Vagina (tissue), 2 donors: ENCODE measurements around the gene COL23A1. TPM values are rescaled to one million over a fixed set of nuclear protein-coding genes. Genes with fewer than 3 reads are reported as not detected.

ENCODE experiments used
- DNase-seq, 2 donors: peaks; one replicate each; pipeline ENCODE4 v3.0.0-alpha.2; 2017; ENCODE audit errors: extremely low spot score in 2 of 2
- H3K27ac ChIP-seq: fragments of 200-600 bp; sonication (generic); one replicate; pipeline ENCODE4 v1.5.1; 2019
- H3K27me3 ChIP-seq: fragments of 200-600 bp; sonication (generic); one replicate; pipeline ENCODE4 v1.5.1; 2019
- H3K36me3 ChIP-seq, 2 donors: fragments of 200-600 bp; sonication (generic); one replicate each; pipeline ENCODE4 v1.5.1; 2017 to 2019
- H3K4me1 ChIP-seq: fragments of 200-600 bp; sonication (generic); one replicate; pipeline ENCODE4 v1.5.1; 2019
- H3K4me3 ChIP-seq, 2 donors: fragments of 200-600 bp; sonication (generic); 1 replicate in 1 of 2; 2 replicates in 1 of 2; pipeline ENCODE4 v1.5.1; 2016 to 2019
- H3K9me3 ChIP-seq: fragments of 200-600 bp; sonication (generic); one replicate; pipeline ENCODE4 v1.5.1; 2019
- CTCF ChIP-seq, 3 experiments: fragments of 450-650 bp in 2 of 3; fragments of 200-600 bp in 1 of 3; sonication (generic) in 1 of 3; IDR thresholded peaks; one replicate each; pipeline ENCODE4 v1.5.1; 2017 to 2019; ENCODE audit warnings: antibody characterized with exemption in 3 of 3, mild to moderate bottlenecking in 2 of 3, moderate library complexity in 2 of 3
- POLR2A ChIP-seq, 2 donors: fragments of 450-650 bp; IDR thresholded peaks; one replicate each; pipeline ENCODE4 v1.6.1; 2017; ENCODE audit warnings: antibody characterized with exemption in 2 of 2, mild to moderate bottlenecking in 2 of 2, moderate library complexity in 2 of 2
- POLR2AphosphoS5 ChIP-seq, 2 donors: sonication (generic); formaldehyde crosslinking; IDR thresholded peaks; one replicate each; pipeline ENCODE4 v1.9.0; 2017; ENCODE audit warnings: antibody characterized with exemption in 2 of 2, mild to moderate bottlenecking in 2 of 2, low read depth in 1 of 2; ENCODE audit not compliant: insufficient read depth in 1 of 2
- intact Hi-C: fragments of 100-400 bp; cut with DNase I; formaldehyde crosslinking; loops from one replicate; pipeline ENCODE4 v1.15.1; 2023
- total RNA-seq: library from RNA; depleted of rRNA; stranded (reverse); fragments of >200 nt; gene quantifications from one replicate; pipeline ENCODE4 v1.2.3, GENCODE V29; 2016

Gene COL23A1
- total RNA-seq, 1 donor from 2014 or later = 3.7 TPM

- Histone ChIP-seq H3K4me3 (no peak overlapping the region), H3K27ac (no peak overlapping the region), H3K4me1 (no peaks in the 10 kb centered on the region), H3K36me3 (no peaks in the 10 kb centered on the region), H3K9me3 (no peaks in the 10 kb centered on the region), H3K27me3 (no peaks in the 10 kb centered on the region)
- no peak for TF ChIP-seq CTCF (IDR thresholded peaks at IDR 0.05)
- TF ChIP-seq POLR2A (IDR thresholded peaks at IDR 0.05) = no peak
- TF ChIP-seq POLR2AphosphoS5 (IDR thresholded peaks at IDR 0.05; ENCODE audit: insufficient read depth in 1 of 2, low read depth in 1 of 2) = no peak
- no peak for DNase-seq
- intact Hi-C loops = no loop called here
Measured at GRCh38 chr5:178295589-178295988, 294.6 kb downstream of the COL23A1 start.

- intact Hi-C loops = no loop called here
- TF ChIP-seq POLR2A (IDR thresholded peaks at IDR 0.05) (no peak), CTCF (IDR thresholded peaks at IDR 0.05) (no peak), POLR2AphosphoS5 (IDR thresholded peaks at IDR 0.05; ENCODE audit: insufficient read depth in 1 of 2, low read depth in 1 of 2) (no peak)
- no peak overlapping the region for H3K27ac ChIP-seq
- H3K4me3 ChIP-seq = no peak overlapping the region
- H3K9me3 ChIP-seq = no peaks in the 10 kb centered on the region
- no peak for DNase-seq
- no peaks in the 10 kb centered on the region for H3K27me3 ChIP-seq
- H3K36me3 ChIP-seq = no peaks in the 10 kb centered on the region
- peaks cover 9% of the 10 kb centered on the region for H3K4me1 ChIP-seq
Measured at GRCh38 chr5:178293815-178294214, 296.4 kb downstream of the COL23A1 start.

- intact Hi-C loops = no loop called here
Measured at GRCh38 chr5:178293400-178293799, 296.8 kb downstream of the COL23A1 start.

GRCh38 chr5:178292826-178293205 is 297.4 kb downstream of the COL23A1 start:
- no peaks in the 10 kb centered on the region for H3K9me3 ChIP-seq
- H3K36me3 ChIP-seq = no peaks in the 10 kb centered on the region
- no peak overlapping the region for H3K4me3 ChIP-seq
- H3K27me3 ChIP-seq = no peaks in the 10 kb centered on the region
- H3K27ac ChIP-seq = no peak overlapping the region
- TF ChIP-seq CTCF (IDR thresholded peaks at IDR 0.05) (no peak), POLR2AphosphoS5 (IDR thresholded peaks at IDR 0.05; ENCODE audit: insufficient read depth in 1 of 2, low read depth in 1 of 2) (no peak), POLR2A (IDR thresholded peaks at IDR 0.05) (no peak)
- intact Hi-C loops = no loop called here
- peaks cover 18% of the 10 kb centered on the region for H3K4me1 ChIP-seq
- DNase-seq = no peak

More at GRCh38 chr5:178293400-178293799, 296.8 kb downstream of the COL23A1 start:
- Histone ChIP-seq H3K27me3 (no peaks in the 10 kb centered on the region), H3K4me3 (no peak overlapping the region), H3K27ac (no peak overlapping the region), H3K4me1 (peaks cover 13% of the 10 kb centered on the region), H3K36me3 (no peaks in the 10 kb centered on the region), H3K9me3 (no peaks in the 10 kb centered on the region)
- TF ChIP-seq CTCF (IDR thresholded peaks at IDR 0.05) (no peak), POLR2A (IDR thresholded peaks at IDR 0.05) (no peak), POLR2AphosphoS5 (IDR thresholded peaks at IDR 0.05; ENCODE audit: insufficient read depth in 1 of 2, low read depth in 1 of 2) (no peak)
- no peak for DNase-seq

GRCh38 chr5:178291969-178292825 is 298.0 kb downstream of the COL23A1 start:
- intact Hi-C loops = no loop called here
- TF ChIP-seq POLR2A (IDR thresholded peaks at IDR 0.05) (no peak), POLR2AphosphoS5 (IDR thresholded peaks at IDR 0.05; ENCODE audit: insufficient read depth in 1 of 2, low read depth in 1 of 2) (no peak), CTCF (IDR thresholded peaks at IDR 0.05) (no peak)
- Histone ChIP-seq H3K36me3 (no peaks in the 10 kb centered on the region), H3K9me3 (no peaks in the 10 kb centered on the region), H3K27ac (no peak overlapping the region), H3K27me3 (no peaks in the 10 kb centered on the region), H3K4me1 (peaks cover 18% of the 10 kb centered on the region), H3K4me3 (no peak overlapping the region)
- no peak for DNase-seq
